Erythroblast (primary cell): ENCODE measurements around the gene CTDNEP1.

Experiments used
- GATA1 ChIP-seq: IDR thresholded peaks from 2 replicates; pipeline ENCODE4 v1.6.1; 2011; ENCODE audit warnings: low read depth, mild to moderate bottlenecking, control low read depth, low read length, moderate library complexity
- POLR2A ChIP-seq: IDR thresholded peaks from 2 replicates; pipeline ENCODE4 v1.6.1; 2011; ENCODE audit warnings: mild to moderate bottlenecking, low read length

DNA sequence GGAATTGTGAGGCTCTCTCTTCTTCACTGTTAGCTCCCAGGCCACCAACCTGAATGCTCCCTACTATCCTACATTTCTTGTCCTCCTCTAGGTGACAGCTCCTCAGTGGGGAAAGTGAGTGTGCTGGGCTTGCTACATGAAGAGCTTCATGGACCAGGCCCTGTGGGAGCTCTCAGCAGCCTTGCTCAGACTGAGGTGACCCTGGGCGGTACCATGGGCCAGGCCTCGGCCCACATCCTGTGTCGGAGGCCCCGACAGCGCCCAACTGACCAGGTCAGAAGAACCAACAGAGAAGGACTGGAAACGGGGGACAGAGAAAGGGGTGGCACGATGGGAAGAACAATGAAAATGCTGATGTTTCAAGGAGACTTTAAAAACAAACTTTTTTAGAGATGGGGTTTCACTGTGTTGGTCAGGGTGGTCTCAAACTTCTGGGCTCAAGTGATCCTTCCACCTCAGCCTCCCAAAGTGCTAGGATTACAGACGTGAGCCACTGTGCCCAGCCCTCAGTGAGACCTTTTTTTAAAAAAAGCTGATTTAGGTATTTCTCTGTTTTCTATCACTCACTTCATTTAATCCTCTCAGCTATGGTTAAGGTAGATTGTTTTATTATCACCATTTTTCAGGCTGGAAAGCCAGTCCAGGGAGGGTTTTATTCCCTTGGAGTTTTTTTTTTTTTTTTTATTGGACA is 5.4 kb upstream of the CTDNEP1 start:
- TF ChIP-seq POLR2A (no peak), GATA1 (no peak)
